NCI-H128 (cell line): ENCODE results near the gene SLX4IP.

Experiments
- DNase-seq: peaks from one replicate; lab custom pipeline; 2025; ENCODE audit not compliant: unreplicated experiment; lab: John Stamatoyannopoulos, UW

The SLX4IP gene

GRCh38 chr20:10492844-10493243 lies 57.7 kb downstream of the SLX4IP start:
- DNase-seq: no peak

DNA sequence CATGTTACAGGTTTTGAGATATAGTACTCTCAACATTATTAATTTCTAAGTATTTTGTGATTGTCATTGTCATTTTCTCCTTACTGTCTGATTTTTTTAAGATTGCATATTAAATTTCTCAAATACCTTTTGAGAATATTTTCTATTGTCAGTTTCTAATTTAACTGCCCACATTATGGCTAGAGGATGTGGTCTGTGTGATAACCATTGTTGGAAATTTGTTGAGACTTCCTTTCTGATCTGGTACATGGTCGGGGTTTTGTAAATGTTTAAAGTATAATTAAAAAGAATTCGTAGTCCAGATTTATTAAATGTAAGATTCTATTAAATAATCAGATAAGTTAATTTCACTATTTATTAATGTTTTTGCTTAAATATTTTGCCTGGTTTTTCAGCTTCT lies 60.1 kb downstream of the SLX4IP start:
- no peak for DNase-seq

DNA sequence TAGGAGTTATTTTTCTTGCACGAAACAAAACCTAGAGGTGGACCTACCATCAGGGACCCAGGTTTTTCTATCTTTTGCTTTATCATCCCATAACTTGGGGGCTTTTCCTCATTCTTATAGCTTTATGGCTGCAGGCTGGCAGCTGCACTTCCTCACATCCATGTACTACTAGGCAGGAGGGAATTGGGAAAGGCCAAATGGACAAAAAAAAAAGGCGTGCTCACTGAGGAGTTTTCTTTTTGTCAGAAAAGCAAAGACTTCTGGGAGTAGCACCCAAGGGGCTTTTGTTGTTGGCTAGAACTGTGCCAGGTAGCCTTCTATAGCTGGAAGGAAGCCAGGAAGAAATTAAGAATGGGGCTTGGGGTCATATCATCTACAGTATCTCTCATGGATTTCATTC lies 61.4 kb downstream of the SLX4IP start:
- no peak for DNase-seq

DNA sequence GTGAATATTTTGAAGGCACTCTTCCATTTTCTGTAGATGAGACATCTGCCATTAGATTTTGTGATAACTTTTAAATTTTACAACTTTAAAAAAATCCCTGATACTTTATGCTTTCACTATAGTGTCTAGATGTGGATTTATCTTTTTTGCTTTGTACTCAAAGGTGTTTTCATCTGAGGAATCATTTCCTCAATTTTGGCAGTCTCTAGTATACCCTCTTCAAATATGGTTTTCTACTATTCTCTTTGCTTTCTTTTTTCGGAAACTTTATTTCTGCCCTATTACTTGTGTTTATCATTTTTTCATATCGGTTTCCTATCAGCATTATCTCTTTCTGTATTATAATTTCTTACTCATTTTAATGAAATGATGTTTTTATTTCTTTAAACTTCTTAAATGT lies 62.2 kb downstream of the SLX4IP start:
- no peak for DNase-seq

DNA sequence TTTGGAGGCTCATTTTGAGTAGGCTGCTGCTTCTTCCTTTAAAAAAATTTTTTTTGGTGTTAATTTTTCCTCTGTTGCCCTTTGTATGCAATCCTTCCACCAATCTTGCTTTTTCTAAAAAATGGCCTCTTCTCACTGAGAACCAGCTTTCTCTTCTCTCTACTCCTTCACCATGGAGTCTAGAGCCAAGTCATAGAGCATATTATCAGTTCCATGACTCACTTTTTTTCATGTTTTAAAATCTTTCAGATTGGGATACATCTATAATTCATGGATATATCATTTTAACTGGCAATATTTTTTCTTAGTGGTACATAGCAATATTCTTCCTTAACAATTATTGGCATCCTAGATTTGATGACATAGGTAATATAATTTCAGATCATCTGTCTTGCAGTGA lies 62.7 kb downstream of the SLX4IP start:
- DNase-seq: no peak

DNA sequence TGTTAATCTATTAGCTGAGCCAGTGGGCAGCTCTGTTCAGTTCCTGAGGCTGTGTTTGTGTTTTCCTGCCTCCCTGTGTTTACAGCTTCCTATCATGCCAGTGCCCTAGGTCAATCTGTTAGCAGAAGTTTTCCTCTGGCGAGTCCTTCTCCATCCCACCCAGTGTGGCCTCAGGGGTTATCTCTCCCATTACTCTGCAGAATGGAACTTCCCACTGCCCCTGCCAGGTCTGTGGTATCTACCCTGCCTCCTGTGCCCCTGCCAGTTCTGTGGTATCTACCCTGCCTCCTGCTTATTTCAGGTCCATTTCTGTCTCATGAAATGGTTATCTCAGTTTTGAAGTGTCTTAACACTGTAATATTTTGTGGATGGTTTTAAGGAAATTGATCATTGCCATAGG lies 63.1 kb downstream of the SLX4IP start:
- DNase-seq: no peak

DNA sequence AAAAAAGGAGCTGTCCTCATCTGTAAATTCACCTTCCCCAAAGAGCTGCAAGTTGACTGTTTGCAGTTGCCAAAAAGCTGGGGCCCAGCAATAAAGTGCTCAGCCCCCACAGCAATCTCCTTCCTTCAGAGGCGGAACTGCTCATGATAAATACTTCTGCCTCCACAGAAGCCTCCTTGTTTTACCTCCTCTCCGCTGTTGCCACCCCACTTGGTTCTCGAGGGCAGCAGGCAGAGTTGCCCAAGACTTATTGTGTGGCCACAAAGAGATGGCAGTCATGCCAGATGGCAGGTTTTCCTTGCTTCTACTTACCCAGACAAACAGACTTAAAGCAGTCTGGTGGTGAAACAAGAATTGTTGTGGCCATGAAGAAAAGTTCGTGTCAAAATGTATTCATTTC lies 66.3 kb downstream of the SLX4IP start:
- no peak for DNase-seq

GRCh38 chr20:10502098-10502526 lies 67.0 kb downstream of the SLX4IP start:
- DNase-seq: no peak

DNA sequence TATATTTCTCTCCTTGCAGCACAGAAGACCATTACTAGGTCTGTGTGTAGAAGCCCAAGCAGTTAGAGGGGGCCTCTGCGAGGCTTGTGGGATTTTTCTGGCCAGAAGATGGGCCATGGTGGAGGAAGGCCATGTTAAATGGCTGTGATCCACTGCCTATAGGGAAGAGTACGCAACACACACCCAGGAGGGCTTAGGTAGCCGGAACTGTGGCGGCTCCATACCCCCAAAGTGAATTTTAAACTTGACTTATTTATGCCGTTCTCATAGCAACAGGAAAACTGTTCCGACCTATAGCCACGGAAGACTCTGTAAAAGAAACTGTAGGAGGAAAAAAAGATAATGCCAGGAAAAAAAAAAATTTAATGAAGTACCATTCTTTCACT lies 69.5 kb downstream of the SLX4IP start:
- no peak for DNase-seq

- DNase-seq: no peak
These were observed 70.1 kb downstream of the SLX4IP start for GRCh38 chr20:10504994-10505730.

DNA sequence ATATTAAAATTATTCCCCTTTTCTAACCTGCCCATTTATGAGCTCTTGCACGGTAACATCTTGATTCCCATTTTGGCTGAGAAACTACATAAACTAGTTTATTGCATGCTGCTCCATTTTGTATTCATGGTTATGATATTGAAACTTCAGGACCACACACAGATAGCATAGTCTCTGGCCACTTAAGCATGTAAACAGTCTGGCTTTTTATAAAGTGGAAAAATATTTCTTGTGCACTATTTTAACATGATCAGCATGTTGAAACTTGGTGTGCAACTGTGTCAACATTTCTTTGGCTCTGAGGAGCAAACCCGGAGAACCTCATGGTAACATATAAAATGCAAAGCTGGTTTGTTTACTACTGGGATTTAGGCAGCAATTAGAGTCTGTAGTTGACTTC lies 70.7 kb downstream of the SLX4IP start:
- no peak for DNase-seq

DNA sequence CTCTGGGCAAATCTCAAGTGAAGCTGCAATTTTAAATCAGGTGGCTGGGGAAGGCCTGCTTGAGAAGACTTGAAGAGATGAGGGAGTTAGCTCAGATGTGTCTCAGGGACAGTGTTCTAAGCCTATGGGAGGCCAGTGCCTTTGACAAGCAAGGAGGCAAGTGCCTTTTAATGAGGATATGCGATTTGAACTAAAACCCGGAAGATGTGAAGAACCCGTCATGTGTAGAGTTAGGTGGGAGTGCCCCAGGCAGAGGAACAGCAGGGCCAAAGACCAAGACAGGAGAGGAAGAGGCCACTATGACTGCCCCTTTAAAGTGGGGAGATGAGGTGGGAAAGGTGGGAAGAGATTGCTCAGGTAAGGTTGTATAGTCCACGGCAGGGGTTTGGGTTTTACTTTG lies 71.9 kb downstream of the SLX4IP start:
- no peak for DNase-seq

GRCh38 chr20:10508060-10508459 lies 73.0 kb downstream of the SLX4IP start:
- DNase-seq: no peak

- no peak for DNase-seq
These were observed 73.6 kb downstream of the SLX4IP start for GRCh38 chr20:10508468-10509251.

DNA sequence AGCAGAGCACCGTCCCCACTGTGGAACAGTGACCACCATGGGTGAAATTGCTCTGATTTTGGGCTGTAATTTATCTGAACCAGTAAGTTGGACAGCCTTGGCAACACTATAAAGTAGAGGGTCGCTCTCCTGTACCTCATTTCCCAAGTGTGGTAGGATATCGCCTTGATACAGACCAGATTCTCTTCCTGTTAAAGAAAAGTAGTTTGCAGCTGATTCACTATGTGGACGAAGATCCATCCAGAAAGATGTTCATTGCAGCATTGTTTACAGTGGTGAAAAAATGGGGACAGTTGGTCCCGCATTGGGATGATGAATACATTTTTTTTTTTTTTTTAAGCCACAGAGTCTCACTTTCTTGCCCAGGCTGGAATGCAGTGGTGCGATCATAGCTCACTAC lies 74.3 kb downstream of the SLX4IP start:
- no peak for DNase-seq

GRCh38 chr20:10510216-10510615 lies 75.1 kb downstream of the SLX4IP start:
- DNase-seq: no peak

GRCh38 chr20:10511170-10511508 lies 76.0 kb downstream of the SLX4IP start:
- no peak for DNase-seq

DNA sequence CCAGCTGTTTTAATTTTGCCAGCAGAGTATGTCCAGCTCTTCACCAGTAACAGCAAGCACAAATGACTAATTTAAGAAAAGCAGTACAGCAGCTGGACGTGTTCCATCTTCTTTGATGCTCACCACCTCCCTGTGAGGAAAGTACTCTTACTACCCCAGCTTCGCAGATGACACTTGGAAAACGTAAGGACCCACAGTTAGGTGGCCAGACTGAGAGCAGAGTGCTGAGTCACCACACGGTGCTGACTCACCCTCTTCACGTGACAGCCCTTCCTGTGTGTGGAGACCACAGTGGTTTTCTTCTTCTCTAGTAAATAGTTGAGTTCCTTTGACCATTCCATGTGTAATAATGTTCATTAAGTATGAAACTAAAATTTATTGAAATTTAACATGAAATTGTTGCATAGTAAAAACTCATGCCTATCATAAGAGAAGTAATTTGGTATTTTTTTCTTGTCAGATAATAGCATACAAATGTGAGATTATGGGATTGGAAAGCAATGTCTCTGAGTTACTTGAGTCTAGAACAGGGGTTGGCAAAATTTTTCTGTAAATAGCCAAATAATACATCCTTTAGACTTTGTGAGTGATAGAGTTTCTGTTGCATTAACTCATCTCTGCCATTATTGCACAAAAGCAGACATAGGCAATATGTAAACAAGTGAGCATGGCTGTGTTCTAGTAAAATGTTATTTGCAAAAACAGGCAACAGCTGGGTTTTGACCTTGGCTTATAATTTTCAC lies 76.6 kb downstream of the SLX4IP start:
- DNase-seq: no peak

GRCh38 chr20:10513061-10513460 lies 78.0 kb downstream of the SLX4IP start:
- no peak for DNase-seq

GRCh38 chr20:10513931-10514575 lies 78.9 kb downstream of the SLX4IP start:
- no peak for DNase-seq

- DNase-seq: no peak
These were observed 81.4 kb downstream of the SLX4IP start for GRCh38 chr20:10516529-10516928.
